OCI-LY1 (cell line): ENCODE data around the gene GALNT16.

Experiments used
- EZH2 ChIP-seq: fragments of 200-600 bp; sonication (generic), shearing (Covaris generic); IDR thresholded peaks from 2 replicates; pipeline ENCODE4 v1.8.0; 2017; ENCODE audit warnings: borderline replicate concordance, mixed run types, mild to moderate bottlenecking, antibody characterized with exemption, low read length, moderate library complexity, mixed read lengths
- TF ChIP-seq, protein P1 (sequence below): fragments of 200-600 bp; sonication (generic), shearing (Covaris generic); IDR thresholded peaks from 2 replicates; pipeline ENCODE4 v1.5.1; 2017; ENCODE audit warnings: mild to moderate bottlenecking, antibody characterized with exemption, low read length, moderate library complexity, mixed read lengths

GRCh38 chr14:69284170-69284569 lies 24.2 kb downstream of the GALNT16 start:
- TF ChIP-seq, protein P1, sequence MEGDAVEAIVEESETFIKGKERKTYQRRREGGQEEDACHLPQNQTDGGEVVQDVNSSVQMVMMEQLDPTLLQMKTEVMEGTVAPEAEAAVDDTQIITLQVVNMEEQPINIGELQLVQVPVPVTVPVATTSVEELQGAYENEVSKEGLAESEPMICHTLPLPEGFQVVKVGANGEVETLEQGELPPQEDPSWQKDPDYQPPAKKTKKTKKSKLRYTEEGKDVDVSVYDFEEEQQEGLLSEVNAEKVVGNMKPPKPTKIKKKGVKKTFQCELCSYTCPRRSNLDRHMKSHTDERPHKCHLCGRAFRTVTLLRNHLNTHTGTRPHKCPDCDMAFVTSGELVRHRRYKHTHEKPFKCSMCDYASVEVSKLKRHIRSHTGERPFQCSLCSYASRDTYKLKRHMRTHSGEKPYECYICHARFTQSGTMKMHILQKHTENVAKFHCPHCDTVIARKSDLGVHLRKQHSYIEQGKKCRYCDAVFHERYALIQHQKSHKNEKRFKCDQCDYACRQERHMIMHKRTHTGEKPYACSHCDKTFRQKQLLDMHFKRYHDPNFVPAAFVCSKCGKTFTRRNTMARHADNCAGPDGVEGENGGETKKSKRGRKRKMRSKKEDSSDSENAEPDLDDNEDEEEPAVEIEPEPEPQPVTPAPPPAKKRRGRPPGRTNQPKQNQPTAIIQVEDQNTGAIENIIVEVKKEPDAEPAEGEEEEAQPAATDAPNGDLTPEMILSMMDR, result no peak
- TF ChIP-seq EZH2, result no peak
